ENCODE measurements around the gene BEAN1. TPM values are rescaled to one million over a fixed set of nuclear protein-coding genes. Genes with fewer than 3 reads are reported as not detected.

The BEAN1 gene
- polyA plus RNA-seq, 1 donor from 2014 or later = not detected

DNA sequence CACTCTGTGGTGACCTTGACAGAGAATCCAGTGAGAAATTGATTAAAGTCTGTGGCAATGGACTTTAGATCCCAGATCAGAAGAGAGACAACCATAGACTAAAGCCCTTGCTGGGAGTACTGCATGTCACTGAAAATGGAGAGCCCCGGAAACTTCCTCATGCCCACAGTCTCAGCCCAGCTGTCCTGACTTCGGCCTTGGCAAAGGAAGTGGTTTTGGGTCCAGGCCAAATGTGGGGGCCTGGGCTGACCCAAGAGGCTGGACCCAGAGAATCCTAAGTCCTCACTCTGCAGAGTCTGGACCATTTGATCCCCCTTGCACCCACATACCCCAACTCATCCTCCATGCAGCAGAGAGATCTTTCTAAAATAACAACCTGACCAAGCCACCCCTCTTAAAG, 4.7 kb upstream of the BEAN1 start:
- Mint-ChIP-seq H3K36me3 (no peaks in the 10 kb centered on the region), H3K27ac (no peak overlapping the region), H3K4me1 (peaks cover 3 to 12% (median 6%) of the 10 kb centered on the region in 3 donors), H3K4me3 (no peak overlapping the region), H3K27me3 (peaks cover 29% of the 10 kb centered on the region), H3K9me3 (no peaks in the 10 kb centered on the region)

DNA sequence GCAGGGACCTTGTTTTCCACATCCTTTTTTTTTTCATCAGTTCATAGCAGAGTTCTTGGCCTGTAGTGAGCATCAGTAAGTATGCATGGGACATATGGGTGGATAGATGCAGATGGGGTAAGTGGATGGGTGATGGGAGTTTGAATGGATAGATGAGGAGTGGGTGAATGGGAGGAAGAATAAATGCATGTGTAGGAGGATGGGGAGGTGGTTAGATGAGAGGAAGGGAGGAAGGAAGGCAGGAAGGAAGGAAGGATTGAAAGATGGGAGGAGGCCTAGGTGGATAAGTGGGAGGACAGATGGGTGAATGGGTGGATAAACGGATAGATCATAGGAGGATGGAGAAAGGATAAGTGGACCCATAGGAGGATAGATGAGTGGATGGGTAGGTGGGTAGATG, 3.9 kb upstream of the BEAN1 start:
- Mint-ChIP-seq H3K27ac (no peak overlapping the region), H3K4me1 (peaks cover under 1 to 7% (median 4%) of the 10 kb centered on the region in 3 donors), H3K36me3 (no peaks in the 10 kb centered on the region), H3K9me3 (no peaks in the 10 kb centered on the region), H3K4me3 (no peak overlapping the region), H3K27me3 (peaks cover 32% of the 10 kb centered on the region)

DNA sequence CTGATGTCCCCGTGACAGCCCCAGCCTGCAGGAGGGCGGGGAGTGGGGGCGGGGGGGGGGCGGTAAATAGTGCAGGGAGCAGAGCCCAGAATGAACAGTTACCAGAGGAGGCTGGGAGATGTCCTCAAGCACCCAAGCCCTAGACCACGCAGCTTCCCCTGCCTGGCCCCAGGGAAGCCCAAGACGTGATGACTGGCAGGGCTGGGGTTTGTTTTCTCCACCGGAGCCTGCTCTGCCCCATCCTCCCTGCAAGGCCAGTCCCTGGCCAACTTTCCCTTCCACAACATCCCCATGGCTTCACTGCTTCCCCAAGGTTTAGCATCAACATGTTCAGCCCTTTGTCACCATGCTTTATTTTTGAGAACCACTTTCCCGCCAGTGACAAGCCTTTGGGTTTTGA, 1.4 kb upstream of the BEAN1 start:
- peaks cover 1 to 4% (median 2%) of the 10 kb centered on the region in 3 donors for H3K4me1 Mint-ChIP-seq
- no peak overlapping the region for H3K4me3 Mint-ChIP-seq
- no peaks in the 10 kb centered on the region for H3K36me3 Mint-ChIP-seq
- no peak overlapping the region for H3K27ac Mint-ChIP-seq
- peaks cover 45% of the 10 kb centered on the region for H3K27me3 Mint-ChIP-seq
- H3K9me3 Mint-ChIP-seq = no peaks in the 10 kb centered on the region

DNA sequence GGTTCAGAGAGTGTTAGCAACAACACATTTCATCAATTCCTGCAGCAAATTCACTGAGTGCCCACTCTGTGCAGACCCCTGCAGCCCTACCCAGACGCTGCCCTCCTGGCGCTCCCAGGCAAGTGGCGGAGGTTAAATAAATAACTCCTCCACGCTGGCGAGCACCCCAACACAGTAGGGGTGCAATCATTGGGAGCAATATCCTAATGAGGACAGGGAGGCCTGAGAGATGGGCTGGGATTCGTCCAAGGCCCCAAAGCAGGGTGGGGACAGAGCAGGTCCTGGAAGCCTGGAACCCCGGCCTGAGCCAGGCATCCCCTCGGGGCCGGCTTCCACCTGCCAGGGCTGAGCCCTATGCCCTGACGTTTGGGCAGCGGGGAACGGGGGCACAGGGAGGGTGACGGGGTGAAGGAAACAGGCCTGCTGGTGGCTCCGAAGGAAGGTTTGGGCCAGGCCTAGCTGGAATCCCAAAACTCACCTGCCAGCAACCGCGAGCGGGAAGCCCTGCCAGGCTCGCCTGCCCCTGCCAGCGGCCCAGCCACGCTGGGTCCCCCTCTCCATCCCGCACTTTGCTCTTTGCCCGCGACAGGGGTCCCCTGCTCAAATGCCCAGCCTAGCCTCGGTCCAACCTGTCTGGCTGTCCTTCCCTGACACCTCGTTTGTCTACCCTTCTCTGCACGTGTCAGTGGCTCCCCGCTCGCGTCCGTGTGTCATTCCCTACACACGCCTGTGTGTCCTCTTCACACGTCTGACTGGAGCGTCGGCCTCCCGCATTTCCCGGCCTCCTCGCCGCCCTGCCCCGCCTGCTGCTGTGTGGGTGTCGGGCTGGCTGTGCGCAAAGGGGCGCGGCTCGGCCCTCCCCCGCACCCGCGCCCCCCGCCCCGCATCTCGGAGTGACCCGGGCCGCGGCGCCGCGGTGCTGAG, 721 bp upstream of the BEAN1 start:
- Mint-ChIP-seq H3K4me3 (peak overlapping the region in 1 of 4 donors; percentile 32), H3K27ac (peak overlapping the region in 1 of 3 donors; percentile 5), H3K27me3 (peaks cover 45% of the 10 kb centered on the region)

DNA sequence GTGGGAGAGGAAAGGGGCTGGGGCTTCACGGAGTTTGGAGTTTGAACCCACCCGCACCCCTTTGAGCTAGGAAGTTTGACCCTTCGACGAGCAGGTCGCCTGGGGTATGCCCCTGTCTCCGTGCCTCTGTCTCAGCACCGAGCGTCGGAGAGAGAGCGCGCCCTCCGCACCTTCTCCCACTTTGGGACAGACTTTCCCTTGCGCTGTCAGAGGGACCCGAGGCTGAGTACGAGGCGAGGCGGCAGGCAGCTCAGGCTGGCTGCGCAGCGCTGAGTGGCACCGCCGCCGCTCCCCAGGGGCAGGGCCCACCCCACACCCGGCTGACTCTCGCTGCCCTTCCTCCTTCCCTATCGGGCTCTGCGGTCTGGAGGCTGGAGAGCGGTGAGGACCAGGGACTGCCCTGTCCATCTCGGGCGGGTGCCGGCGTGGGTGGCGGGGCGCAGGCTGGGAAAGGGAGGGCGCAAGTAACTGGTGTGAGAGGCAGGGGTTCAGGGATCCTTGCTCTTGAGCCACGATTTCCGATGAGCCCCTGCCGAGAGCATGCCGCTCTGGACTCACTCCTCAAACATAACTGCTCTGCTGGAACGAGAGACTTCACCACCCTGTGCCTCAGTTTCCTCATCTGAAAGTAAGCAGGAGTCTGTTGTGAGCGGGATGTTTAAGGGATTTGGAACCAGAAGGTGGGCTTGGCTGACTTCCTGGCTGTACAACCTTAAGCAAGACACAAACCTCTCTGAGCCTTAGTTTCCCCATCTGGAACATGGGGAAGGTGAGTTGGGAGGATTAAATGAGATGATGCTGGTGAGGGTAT, 981 bp downstream of the BEAN1 start:
- Mint-ChIP-seq H3K9me3 (no peaks in the 10 kb centered on the region), H3K4me3 (peak overlapping the region in 2 of 4 donors; percentile 55 to 69), H3K27ac (no peak overlapping the region), H3K4me1 (peaks cover 1 to 6% (median 2%) of the 10 kb centered on the region in 3 donors), H3K27me3 (peaks cover 54% of the 10 kb centered on the region), H3K36me3 (peaks cover 1% of the 10 kb centered on the region)

More for the DNA sequence above, 721 bp upstream of the BEAN1 start:
- peaks cover 1 to 6% (median 2%) of the 10 kb centered on the region in 3 donors for H3K4me1 Mint-ChIP-seq
- no peaks in the 10 kb centered on the region for H3K9me3 Mint-ChIP-seq
- no peaks in the 10 kb centered on the region for H3K36me3 Mint-ChIP-seq

DNA sequence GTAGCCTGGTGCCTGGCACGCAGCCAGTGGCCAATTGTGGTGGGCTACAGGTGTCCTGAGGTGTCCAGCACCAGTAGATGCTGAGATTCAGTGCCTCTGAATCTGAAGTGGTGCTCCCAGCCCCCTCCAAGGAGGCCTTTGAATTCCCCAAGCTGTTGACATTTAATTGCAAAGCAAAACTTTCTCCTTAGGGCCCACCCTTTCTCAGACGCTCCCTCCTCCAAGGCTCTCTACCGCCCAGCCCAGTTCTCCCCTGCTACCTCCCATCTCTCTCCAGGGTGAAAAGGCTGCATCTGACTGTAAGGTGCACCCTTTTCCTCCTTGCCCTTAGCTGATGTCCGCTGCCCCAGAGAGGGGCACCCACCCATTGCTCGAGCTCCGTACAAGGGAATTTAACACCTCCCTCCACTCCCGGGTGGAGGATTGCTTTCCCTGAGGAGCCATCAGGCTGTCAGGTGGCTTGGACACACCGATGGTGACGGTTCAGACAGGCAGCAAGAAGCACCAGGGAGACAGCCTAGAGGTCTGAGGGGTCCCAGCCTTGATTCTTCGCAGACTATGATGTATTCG, 1.7 kb downstream of the BEAN1 start:
- Mint-ChIP-seq H3K27me3 (peaks cover 58% of the 10 kb centered on the region), H3K4me3 (peak overlapping the region in 1 of 4 donors; percentile 5), H3K4me1 (peaks cover 1 to 6% (median 2%) of the 10 kb centered on the region in 3 donors), H3K9me3 (no peaks in the 10 kb centered on the region), H3K36me3 (peaks cover 1% of the 10 kb centered on the region), H3K27ac (peak overlapping the region in 1 of 3 donors; percentile 23)

DNA sequence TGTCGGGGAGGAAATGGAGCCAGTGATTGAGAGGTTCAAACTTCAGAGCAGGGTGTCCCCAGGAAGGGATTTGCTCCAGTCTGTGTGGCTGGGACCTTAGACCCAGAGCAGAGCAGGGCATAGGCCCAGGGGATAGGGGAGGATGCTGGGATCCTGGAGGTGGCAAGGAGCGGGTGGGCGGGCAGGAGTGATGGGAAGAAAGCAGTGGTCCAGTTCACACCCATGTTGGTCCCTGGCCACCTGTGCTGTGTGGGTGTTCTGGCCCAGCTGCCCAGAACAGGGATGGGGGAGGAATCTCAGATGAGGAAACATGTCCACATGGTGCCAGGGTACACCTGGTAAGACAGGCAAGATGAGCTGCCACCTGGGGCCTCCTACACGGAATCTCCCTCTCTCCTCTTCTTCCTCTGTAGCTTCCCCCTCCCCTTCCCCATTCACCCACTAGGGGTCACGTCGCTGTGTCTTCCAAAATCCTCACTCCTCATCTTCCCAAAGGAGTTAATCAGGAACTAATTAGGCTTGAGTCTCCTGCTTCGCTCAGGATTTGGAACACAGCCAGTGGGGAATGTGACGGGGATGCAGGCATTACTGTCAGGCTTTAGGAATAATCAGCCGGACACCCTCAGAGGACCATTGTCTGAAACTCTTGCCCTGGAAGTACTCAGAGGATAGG, 2.3 kb downstream of the BEAN1 start:
- peaks cover 1 to 6% (median 2%) of the 10 kb centered on the region in 3 donors for H3K4me1 Mint-ChIP-seq
- no peaks in the 10 kb centered on the region for H3K9me3 Mint-ChIP-seq
- H3K4me3 Mint-ChIP-seq = peak overlapping the region in 1 of 4 donors; percentile 5
- H3K27ac Mint-ChIP-seq = no peak overlapping the region
- H3K27me3 Mint-ChIP-seq = peaks cover 58% of the 10 kb centered on the region
- H3K36me3 Mint-ChIP-seq = peaks cover 1% of the 10 kb centered on the region

DNA sequence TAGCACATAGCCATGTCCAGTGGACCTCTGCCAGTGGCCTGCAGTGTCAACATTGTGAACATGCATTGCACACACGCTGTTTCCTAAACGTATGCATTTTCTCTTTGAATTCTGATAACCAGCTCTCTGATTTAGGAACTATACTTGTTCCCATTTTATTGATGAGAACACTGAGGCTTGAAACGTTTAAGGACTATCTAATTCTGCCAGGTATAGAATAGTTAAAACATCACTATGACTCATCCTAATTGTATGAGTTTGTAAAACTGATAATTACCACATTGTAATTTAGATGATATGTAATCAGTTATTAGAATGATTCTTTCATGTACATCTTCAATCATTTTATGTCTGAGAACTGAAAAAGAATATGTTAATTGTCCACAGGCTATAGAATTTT, 3.1 kb downstream of the BEAN1 start:
- Mint-ChIP-seq H3K9me3 (no peaks in the 10 kb centered on the region), H3K4me1 (peaks cover 1 to 6% (median 2%) of the 10 kb centered on the region in 3 donors), H3K36me3 (peaks cover 1% of the 10 kb centered on the region), H3K4me3 (no peak overlapping the region), H3K27ac (no peak overlapping the region), H3K27me3 (peaks cover 58% of the 10 kb centered on the region)

DNA sequence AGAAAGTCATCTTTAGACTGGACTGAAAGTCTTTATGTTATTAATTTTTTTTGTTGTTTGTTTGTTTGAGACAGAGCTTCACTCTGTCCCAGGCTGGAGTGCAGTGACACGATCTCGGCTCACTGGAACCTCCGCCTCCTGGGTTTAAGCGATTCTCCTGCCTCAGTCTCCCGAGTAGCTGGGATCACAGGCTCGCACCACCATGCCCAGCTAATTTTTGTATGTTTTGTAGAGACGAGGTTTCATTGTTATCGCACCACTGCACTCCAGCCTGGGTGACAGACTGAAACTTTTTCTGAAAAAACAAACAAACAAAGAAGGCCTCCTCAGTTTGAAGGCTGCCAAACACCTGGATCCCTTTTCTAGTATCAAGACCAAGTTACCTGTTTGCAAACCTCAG, 4.7 kb downstream of the BEAN1 start:
- Mint-ChIP-seq H3K27ac (no peak overlapping the region), H3K36me3 (peaks cover 1% of the 10 kb centered on the region), H3K4me1 (peaks cover 0 to 6% (median 4%) of the 10 kb centered on the region in 3 donors), H3K4me3 (no peak overlapping the region), H3K27me3 (peaks cover 50% of the 10 kb centered on the region), H3K9me3 (no peaks in the 10 kb centered on the region)

DNA sequence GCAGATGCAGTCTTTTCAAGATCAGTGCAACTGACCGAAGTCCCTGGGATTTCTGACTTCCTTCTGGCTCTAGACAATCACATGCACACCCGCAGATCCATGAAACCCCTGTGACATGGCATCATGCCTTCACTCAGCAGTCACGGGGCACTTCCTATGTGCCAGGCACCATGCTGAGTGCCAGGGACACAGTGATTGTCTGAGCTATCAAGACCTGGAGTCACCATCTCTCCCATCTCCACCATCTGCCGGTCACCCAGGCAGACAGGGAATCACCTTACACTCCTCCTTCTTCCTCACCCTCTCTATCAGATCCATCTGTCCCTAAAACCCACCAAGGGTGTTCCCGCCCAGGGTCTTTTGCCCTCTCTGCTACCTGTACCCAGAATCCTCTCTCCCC, 5.3 kb downstream of the BEAN1 start:
- H3K4me3 Mint-ChIP-seq = no peak overlapping the region

DNA sequence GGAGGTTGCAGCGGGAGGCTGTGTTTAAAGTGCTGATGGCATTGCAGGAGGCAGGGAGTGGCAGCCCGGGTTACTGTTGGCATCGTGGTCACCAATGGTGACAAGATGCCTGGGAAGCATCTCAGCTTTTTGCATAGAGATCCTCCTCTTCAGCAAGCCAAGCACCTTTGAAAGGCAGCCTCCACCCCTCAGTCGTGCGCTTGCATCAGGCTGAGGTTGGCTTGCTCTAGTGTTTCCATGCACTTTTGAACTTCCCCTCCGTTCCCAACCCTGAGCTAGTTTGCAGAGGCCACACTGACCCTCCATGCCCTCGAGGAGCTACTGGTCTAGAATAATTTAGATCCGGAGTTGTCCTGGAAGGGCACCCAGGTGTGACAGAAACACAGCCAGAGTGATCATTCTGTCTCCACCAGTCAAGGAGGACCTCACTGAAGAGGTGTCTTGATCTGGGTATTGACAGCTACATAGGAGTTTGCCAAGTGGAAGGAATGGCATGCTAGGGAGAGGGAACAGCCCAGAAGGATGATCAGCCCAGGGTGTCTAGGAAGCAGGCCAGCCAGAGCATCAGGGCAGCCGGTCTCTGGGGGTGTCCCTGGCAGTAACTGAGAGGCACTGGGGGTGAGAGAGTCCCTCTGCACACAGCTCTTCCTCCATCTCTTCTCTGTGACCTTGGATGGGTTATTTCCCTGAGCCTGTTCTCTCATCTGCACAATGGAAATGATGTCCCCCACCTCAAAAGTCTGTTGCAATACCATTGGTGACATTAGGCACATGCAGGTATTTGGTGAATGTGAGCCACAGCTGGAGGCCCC, 7.7 kb downstream of the BEAN1 start:
- H3K4me3 Mint-ChIP-seq = no peak overlapping the region
- peaks cover 41% of the 10 kb centered on the region for H3K27me3 Mint-ChIP-seq
- peaks cover 1% of the 10 kb centered on the region for H3K36me3 Mint-ChIP-seq
- peaks cover 0 to 6% (median 3%) of the 10 kb centered on the region in 3 donors for H3K4me1 Mint-ChIP-seq
- H3K9me3 Mint-ChIP-seq = no peaks in the 10 kb centered on the region
- H3K27ac Mint-ChIP-seq = no peak overlapping the region

More for the DNA sequence above, 5.3 kb downstream of the BEAN1 start:
- Mint-ChIP-seq H3K9me3 (no peaks in the 10 kb centered on the region), H3K36me3 (peaks cover 1% of the 10 kb centered on the region), H3K27me3 (peaks cover 50% of the 10 kb centered on the region), H3K4me1 (peaks cover 0 to 6% (median 4%) of the 10 kb centered on the region in 3 donors), H3K27ac (no peak overlapping the region)

DNA sequence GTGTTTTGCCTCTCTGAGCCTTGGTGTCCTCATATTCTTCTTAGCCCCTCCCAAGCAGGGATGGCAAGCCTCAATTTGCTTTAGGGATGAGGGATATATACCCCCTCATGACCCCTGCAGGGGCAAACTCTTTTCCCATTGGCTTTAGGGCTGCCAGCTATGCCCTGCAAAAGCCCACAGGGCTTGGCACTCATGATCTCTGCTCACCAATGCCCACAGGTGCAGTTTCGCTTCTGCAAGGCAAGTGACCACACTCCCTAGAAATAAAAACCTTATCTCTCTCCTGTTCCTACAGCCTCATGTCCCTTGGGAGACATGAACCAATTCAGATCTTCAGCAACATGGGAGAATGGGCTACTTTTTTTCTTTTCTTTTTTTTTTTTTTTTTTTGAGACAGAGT, 8.8 kb downstream of the BEAN1 start:
- H3K27me3 Mint-ChIP-seq = peaks cover 43% of the 10 kb centered on the region
- no peak overlapping the region for H3K27ac Mint-ChIP-seq
- H3K4me1 Mint-ChIP-seq = peaks cover 0 to 3% (median 0%) of the 10 kb centered on the region in 3 donors
- no peak overlapping the region for H3K4me3 Mint-ChIP-seq
- H3K9me3 Mint-ChIP-seq = no peaks in the 10 kb centered on the region
- peaks cover 1% of the 10 kb centered on the region for H3K36me3 Mint-ChIP-seq

DNA sequence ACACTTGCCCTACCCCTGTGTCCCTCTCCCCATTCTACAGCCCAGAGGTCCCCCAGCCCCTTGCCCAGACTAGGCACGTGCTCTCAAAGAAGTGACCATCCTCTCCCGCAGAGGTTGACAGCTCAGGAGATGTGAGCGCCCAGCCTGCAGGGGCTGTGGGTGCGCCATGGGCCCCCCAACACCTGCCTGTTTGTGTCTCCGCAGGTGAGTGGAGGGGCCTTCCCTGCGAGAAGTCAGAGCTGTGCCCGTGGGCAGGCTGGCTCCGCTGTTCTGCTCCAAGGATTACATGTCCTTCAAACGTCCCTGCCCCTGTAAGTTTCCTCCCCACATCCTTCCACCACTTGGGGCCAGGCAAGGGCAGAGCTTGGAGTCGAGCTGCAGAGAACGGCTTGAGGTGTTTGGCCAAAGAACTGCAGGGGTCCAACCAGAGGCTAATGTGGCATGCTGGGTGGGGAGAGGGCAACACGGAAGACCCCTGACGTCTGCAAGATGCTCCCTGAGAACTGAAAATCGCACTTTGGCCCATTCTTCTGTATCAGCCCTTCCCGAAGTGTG, 10.4 kb downstream of the BEAN1 start:
- peaks cover 1% of the 10 kb centered on the region for H3K36me3 Mint-ChIP-seq
- no peaks in the 10 kb centered on the region for H3K9me3 Mint-ChIP-seq
- H3K4me1 Mint-ChIP-seq = peaks cover 0 to 3% (median 0%) of the 10 kb centered on the region in 3 donors
- H3K27me3 Mint-ChIP-seq = peaks cover 41% of the 10 kb centered on the region
- H3K4me3 Mint-ChIP-seq = peak overlapping the region in 1 of 4 donors; percentile 57
- H3K27ac Mint-ChIP-seq = no peak overlapping the region
